Activated T-helper 9 cell treated with anti-CD3 and anti-CD28 coated beads, Interleukin-2, amount 50 U/mL, for 16 hours (primary cell): ENCODE results near the gene CKAP5.
"Not testable (repeated sequence)": the region's sequence is repeated elsewhere in the genome, so short reads cannot be mapped to it uniquely, and the experiment has no call there.

Experiments
- DNase-seq: peaks from one replicate; pipeline ENCODE4 v3.0.0-alpha.2; 2020; ENCODE audit warnings: low read depth

The CKAP5 gene

DNA sequence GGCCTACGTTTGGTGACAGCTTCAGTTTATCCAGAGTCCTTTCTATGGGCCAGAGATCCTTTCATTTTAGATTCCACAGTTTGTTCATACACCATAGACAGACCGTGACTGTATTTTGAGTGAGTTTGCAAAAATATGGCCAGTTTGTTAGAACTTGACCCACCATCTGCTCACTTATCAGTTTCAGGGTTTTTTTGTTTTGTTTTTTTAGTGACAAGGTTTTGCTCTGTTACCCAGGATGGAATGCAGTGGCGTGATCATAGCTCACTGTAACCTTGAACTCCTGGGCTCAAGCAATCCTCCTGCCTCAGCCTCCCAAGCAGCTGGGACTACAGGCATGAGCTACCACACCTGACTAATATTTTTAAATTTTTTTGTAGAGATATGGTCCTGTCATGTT is 9.1 kb upstream of the CKAP5 start:
- no peak for DNase-seq

DNA sequence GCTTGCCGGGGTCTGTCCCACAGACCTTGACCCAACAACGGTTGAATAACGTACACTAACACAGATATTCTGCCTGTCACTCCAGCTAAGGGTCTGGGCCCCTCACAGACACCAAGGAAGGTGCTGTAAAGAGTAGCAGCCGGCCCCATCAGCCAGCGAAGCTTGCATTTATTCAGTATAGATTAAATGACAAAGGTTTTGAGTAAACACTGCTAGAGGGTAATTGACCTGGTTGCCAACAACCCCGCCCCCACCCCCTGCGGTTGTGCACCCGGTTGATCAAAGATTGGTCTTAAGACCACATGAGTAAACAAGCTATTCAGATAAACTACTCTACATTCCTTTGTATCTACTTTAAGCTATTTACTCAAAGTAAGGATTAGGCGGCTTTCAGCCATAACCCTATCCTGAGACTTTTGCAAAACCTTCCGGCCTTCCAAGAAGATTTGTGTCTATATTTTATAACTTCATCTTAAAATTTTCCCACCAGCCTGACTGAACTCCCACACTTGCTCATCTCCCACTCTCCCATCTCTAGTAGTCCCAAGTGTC is 4.8 kb upstream of the CKAP5 start:
- no peak for DNase-seq

DNA sequence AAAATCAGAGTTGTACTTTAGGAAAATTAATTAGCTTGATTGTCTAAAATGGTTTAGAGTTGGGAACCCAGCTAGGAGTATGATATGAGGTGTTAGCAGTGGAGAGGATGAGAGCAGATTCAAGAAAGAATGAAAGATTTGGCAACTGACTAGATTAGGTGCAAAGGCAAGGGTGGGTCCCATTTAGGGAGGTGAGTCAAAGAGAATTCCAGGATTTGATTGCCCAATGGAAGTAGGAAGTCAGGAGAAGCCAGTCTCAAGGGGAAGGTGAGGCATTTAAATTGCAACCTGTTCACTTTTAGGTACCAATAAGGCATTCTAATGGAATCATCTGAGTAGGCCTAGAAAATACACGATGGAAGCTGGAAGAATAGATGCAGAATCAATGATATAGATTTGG is 3.6 kb upstream of the CKAP5 start:
- DNase-seq: no peak

DNA sequence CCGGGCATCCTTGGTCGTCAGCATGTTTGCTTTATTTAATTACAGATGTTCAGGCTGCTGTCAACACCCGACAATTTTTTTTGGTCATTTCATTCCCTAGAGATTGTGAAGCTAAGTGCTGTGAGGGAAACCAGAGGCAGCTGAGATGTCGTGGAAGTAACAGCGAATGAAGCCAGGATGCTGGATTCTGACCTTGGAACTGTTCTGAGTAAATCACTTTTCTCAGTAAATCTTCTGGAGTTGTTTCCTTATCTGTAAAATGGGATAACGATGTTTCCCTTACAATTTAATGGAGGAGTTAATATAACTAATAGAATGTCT is 390 bp upstream of the CKAP5 start:
- no peak for DNase-seq

DNA sequence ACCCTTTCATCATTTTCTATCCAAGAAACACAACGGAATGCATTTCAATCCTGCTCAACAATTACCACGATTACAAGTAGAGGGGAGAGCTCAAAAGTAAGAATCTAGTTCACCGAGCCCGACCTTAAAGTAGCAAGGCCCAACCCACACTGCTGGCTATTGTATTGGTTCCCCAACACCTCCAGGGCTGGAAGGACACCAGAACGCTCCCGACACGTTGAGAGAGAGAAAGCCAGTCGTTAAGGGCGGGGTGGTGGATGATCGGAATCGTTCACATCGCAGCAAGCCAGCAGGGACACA is 690 bp downstream of the CKAP5 start:
- DNase-seq: no peak

- DNase-seq: no peak
These were observed 6.0 kb downstream of the CKAP5 start for GRCh38 chr11:46840116-46840515.

- DNase-seq: no peak
These were observed 7.6 kb downstream of the CKAP5 start for GRCh38 chr11:46838501-46838900.

- DNase-seq: no peak
These were observed 8.2 kb downstream of the CKAP5 start for GRCh38 chr11:46837860-46838259.

- no peak for DNase-seq
These were observed 9.2 kb downstream of the CKAP5 start for GRCh38 chr11:46836870-46837269.

- DNase-seq: no peak
These were observed 9.6 kb downstream of the CKAP5 start for GRCh38 chr11:46836431-46836830.

- no peak for DNase-seq
These were observed 10.2 kb downstream of the CKAP5 start for GRCh38 chr11:46835897-46836296.

GRCh38 chr11:46834821-46835220 is 11.3 kb downstream of the CKAP5 start:
- DNase-seq: no peak

DNA sequence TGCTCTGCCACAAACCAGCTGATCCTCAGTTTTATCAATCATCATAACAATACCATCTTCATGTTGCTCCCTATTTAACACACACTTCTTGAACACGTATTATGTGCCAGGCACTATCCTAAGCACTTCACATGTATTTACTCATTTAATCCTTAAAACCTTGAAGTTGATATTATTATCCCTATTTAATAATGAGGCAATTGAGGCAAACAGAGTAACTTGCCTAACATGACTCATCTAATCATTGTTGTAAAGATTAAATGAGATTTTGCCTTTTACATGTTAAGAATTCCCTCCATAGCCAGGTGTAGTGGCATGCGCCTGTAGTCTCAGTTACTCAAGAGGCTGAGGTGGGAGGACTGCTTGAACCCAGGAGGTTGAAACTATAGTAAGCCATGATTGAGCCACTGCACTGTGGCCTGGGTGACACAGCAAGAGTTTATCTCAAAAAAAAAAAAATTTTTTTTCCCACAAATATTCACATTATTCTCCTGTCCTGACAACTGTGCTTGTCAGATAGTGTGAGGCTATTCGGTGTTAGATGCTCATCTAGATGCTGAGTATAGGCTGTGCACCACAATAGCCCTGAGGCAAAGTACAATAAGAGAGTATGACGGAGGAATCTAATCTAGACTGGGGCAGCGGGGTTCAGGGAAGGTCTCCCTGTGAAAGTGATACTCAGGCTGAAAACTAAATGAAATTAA is 13.4 kb downstream of the CKAP5 start:
- no peak for DNase-seq

GRCh38 chr11:46827995-46828394 is 18.1 kb downstream of the CKAP5 start:
- no peak for DNase-seq

DNA sequence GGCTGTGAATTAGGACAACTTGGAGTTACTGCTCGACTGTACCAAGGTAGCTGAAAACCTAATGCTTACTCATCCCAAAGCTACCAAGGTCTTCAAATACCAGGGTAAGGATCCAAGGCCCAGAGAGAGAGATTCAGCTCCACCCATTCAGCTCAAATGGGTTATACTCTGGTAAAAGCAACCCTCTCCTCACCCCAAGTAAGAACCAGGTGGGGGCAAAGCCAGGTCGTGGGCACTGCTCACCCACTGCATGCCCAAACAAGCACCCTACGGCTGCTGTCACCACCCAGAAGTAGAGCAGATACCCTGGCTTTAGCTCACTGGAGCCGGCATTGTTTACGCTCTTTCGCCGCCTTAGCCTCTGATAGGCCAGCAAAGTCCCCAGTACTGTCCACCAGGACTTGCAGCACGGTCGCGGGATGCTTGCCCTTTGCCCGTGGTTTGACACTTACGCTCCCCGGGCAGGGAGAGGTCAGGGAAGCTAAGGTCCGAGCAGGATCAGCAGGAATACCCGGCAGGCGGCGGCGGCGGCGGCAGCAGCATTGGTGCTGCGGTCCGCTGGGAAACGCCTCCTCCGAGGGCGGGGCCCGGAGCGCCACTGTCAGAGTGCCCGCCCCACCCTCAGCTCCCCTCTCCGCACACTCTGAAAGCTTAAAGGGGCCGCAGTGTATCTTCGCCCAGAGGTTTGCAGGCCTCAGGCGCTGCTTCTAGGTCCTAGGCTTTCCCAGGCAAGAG is 19.6 kb downstream of the CKAP5 start:
- peak; percentile 49 for DNase-seq

DNA sequence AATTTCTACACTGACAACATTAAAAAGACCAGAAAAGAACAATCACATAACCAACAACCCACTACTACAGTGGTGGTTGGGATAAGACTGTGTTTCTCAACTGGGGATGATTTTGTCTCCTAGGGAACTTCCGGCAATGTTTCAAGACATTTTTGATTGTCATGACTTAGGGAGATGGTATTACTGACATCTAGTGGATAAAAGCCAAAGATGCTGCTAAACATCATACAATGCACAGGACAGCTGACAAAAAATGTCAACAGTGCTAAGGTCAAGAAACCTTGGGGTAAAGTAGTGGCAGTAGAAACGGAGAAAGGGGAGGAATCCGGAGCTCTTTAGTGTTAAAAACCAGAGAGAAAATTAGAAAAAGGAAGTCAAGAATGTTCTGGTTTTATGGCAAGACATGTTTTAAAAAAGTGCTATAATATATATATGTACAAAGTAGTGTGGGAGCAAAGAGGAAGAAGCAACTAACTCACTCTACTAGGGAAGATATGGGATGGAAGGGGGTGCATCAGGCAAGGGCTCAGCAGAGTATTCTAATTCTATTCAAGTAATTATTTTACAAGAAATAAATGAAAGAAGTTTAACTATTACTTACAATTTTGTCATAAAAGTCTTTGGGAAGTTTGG is 37.2 kb downstream of the CKAP5 start:
- no peak for DNase-seq

DNA sequence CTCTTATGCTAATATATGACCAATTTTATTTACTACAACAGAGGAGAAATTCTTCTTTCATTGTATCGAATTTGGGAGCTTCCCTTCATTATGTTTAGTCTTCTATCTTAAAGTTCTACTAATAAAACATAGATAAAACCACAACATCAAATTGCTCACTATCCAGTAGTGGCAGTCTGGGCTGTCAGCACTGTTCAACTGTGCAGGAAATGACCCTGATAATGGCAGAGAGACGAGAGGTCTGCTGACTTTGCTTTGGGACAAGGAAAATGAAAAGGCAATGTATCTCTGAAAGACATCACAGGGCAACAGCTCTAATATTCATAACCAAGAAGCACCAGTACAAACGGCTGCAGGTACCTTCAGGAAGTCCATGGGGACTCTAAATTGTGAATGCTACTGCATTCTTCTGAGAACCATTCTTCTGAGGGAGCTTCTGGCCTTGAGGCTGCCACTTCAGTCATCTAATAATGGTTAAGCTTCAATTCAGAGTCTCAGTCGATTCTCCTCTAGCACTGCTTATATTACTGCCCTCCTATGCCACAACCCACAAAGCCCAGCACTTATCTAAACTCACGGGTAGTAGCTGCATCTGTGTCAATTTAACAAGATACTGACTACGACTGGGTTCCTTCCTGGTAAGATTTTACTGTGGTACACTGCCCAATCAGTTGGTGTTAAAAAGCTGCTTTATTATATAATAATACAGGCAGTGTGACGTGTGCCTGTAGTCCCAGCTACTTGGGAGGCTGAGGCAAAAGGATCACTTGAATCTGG is 44.2 kb downstream of the CKAP5 start:
- no peak for DNase-seq

DNA sequence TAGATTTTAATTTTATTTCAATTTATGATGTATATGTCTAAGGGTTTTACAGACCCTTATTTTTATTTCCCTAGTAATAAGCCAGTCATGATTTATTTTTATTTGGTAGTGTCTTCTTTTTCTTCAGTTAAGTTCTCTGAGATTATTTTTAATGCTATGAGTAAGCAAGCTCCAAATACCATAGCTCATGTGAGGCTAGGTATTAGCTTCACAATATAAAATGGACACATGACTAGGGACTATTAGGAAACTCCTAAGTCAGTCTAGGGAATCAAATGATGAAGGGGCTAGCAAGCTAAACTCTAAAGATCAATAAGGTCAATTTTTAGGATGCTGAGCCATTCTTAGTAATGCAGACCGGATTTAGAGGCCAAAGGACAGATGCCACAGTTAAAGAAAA is 45.9 kb downstream of the CKAP5 start:
- no peak for DNase-seq

GRCh38 chr11:46799725-46800124 is 46.4 kb downstream of the CKAP5 start:
- not testable (repeated sequence) for DNase-seq

GRCh38 chr11:46778416-46778815 is 67.7 kb downstream of the CKAP5 start:
- DNase-seq: no peak

DNA sequence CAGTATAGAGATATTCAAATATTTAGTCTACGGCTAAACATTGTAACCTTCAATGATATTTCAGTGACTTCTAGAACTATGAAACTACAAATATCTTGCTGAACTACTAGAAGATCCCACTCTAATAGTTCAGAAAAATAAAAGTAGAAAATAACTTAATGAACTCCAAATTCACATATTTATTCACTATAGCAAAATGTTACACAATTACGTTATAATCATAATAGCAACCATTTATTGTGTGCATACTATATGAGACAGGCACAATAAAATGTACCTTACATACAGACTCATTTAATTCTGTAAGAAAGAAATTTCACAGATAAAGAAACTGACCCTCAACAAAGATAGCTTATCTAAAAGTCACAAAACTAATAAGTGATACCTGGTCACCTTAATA is 69.2 kb downstream of the CKAP5 start:
- DNase-seq: no peak

DNA sequence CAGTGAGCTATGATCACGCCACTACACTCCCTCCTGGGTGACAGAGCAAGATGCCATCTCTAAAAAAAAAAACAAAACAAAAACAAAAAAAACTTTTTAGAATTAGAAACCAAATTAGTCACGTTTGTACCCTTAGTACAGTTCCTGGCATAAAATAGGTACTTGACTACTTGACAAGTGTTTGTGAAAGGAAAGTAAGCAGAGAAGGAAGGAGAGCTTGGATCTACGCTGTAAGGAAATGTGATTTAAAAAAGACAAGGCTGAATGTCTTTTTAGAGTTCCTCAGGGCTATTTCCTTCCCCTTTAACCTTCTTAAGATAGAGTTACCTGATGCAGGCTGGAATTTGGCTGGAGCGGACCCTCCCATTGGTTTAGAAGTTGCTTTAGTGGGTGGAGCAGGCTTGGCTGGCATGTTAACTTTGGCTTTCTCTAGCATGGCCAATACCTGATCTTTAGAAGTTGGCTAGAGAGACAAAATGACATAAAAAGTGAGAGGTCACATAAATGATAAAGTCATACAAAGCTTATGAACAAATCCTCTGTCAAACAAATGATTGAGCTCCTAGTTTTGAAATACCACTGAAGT is 76.4 kb downstream of the CKAP5 start:
- DNase-seq: no peak
